ENCODE measurements around the gene KSR1. TPM values are rescaled to one million over a fixed set of nuclear protein-coding genes. Genes with fewer than 3 reads are reported as not detected.

The KSR1 gene
- polyA plus RNA-seq, 1 donor from 2014 or later: 9.2 TPM

GRCh38 chr17:27454089-27454488, 2.2 kb upstream of the KSR1 start:
- no peak for TF ChIP-seq EZH2 (IDR thresholded peaks at IDR 0.05; ENCODE audit: borderline replicate concordance, insufficient read depth, low read length, poor library complexity, severe bottlenecking)
- TF ChIP-seq RAD21 (conservative IDR thresholded peaks at IDR 0.05): no peak
- no peak for TF ChIP-seq REST (IDR thresholded peaks at IDR 0.05; ENCODE audit: borderline replicate concordance)
- no peak for TF ChIP-seq POLR2AphosphoS5 (IDR thresholded peaks at IDR 0.05)
- TF ChIP-seq EP300 (conservative IDR thresholded peaks at IDR 0.05; ENCODE audit: poor library complexity, severe bottlenecking): no peak
- TF ChIP-seq, protein P1, sequence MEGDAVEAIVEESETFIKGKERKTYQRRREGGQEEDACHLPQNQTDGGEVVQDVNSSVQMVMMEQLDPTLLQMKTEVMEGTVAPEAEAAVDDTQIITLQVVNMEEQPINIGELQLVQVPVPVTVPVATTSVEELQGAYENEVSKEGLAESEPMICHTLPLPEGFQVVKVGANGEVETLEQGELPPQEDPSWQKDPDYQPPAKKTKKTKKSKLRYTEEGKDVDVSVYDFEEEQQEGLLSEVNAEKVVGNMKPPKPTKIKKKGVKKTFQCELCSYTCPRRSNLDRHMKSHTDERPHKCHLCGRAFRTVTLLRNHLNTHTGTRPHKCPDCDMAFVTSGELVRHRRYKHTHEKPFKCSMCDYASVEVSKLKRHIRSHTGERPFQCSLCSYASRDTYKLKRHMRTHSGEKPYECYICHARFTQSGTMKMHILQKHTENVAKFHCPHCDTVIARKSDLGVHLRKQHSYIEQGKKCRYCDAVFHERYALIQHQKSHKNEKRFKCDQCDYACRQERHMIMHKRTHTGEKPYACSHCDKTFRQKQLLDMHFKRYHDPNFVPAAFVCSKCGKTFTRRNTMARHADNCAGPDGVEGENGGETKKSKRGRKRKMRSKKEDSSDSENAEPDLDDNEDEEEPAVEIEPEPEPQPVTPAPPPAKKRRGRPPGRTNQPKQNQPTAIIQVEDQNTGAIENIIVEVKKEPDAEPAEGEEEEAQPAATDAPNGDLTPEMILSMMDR (IDR thresholded peaks at IDR 0.05; ENCODE audit: poor library complexity, severe bottlenecking): no peak
- no peak for TF ChIP-seq SMC3 (conservative IDR thresholded peaks at IDR 0.05; ENCODE audit: poor library complexity)
- no peak for TF ChIP-seq MXI1 (conservative IDR thresholded peaks at IDR 0.05; ENCODE audit: poor library complexity, severe bottlenecking)
- TF ChIP-seq TAF1 (IDR thresholded peaks at IDR 0.05; ENCODE audit: low read depth): no peak
- Histone ChIP-seq H3K4me2 (ENCODE audit: low read length) (no peak overlapping the region), H3K27me3 (ENCODE audit: insufficient read depth, low read depth, low read length) (no peaks in the 10 kb centered on the region), H4K20me1 (ENCODE audit: insufficient read depth) (no peaks in the 10 kb centered on the region), H3K79me2 (replicated peaks; ENCODE audit: insufficient read depth, low read length) (peaks cover 14% of the 10 kb centered on the region), H3K4me3 (ENCODE audit: low read length) (no peak overlapping the region), H3K27ac (ENCODE audit: low read length) (no peak overlapping the region), H3F3A (ENCODE audit: insufficient read depth, low read length, poor library complexity, severe bottlenecking) (no peaks in the 10 kb centered on the region), H3K9me3 (ENCODE audit: low read length) (no peaks in the 10 kb centered on the region), H3K9me2 (ENCODE audit: insufficient read depth, low read length) (no peaks in the 10 kb centered on the region), H3K9ac (ENCODE audit: low read length) (no peak overlapping the region), H2AFZ (ENCODE audit: low read depth, low read length) (no peak overlapping the region), H3K36me3 (ENCODE audit: insufficient read depth, low read length) (no peaks in the 10 kb centered on the region)

GRCh38 chr17:27455236-27455913, 873 bp upstream of the KSR1 start:
- TF ChIP-seq POLR2AphosphoS5 (IDR thresholded peaks at IDR 0.05) (no peak), REST (IDR thresholded peaks at IDR 0.05; ENCODE audit: borderline replicate concordance) (no peak)
- Histone ChIP-seq H2AFZ (ENCODE audit: low read depth, low read length) (peak overlapping the region; percentile 37), H3K27ac (ENCODE audit: low read length) (peak overlapping the region; percentile 58), H3K27me3 (ENCODE audit: insufficient read depth, low read depth, low read length) (no peaks in the 10 kb centered on the region), H3K4me3 (ENCODE audit: low read length) (peak overlapping the region; percentile 74), H4K20me1 (ENCODE audit: insufficient read depth) (no peaks in the 10 kb centered on the region), H3K9me3 (ENCODE audit: low read length) (no peaks in the 10 kb centered on the region), H3K9ac (ENCODE audit: low read length) (peak overlapping the region; percentile 73), H3K9me2 (ENCODE audit: insufficient read depth, low read length) (no peaks in the 10 kb centered on the region), H3F3A (ENCODE audit: insufficient read depth, low read length, poor library complexity, severe bottlenecking) (no peaks in the 10 kb centered on the region), H3K79me2 (replicated peaks; ENCODE audit: insufficient read depth, low read length) (peaks cover 25% of the 10 kb centered on the region), H3K4me2 (ENCODE audit: low read length) (peak overlapping the region; percentile 60), H3K36me3 (ENCODE audit: insufficient read depth, low read length) (no peaks in the 10 kb centered on the region)
